ENCODE data around the gene ST3GAL2.

The ST3GAL2 gene

GRCh38 chr16:70438969-70439862 is at the start of gene ST3GAL2:
ST3GAL2 (minus strand) TSS chr16:70439100; CDS start chr16:70398530, 40,570 bp downstream.
- peak; percentile 96 for DNase-seq

- DNase-seq, result no peak
Measured at GRCh38 chr16:70484867-70485266, 46.0 kb upstream of the ST3GAL2 start.

- DNase-seq, result no peak
Measured at GRCh38 chr16:70483426-70483825, 44.5 kb upstream of the ST3GAL2 start.

- no peak for DNase-seq
Measured at GRCh38 chr16:70482624-70483023, 43.7 kb upstream of the ST3GAL2 start.

GRCh38 chr16:70481929-70482536 is 43.1 kb upstream of the ST3GAL2 start:
- no peak for DNase-seq

GRCh38 chr16:70480127-70481105 is 41.5 kb upstream of the ST3GAL2 start:
- no peak for DNase-seq

GRCh38 chr16:70478912-70479341 is 40.0 kb upstream of the ST3GAL2 start:
- no peak for DNase-seq

GRCh38 chr16:70478169-70478568 is 39.3 kb upstream of the ST3GAL2 start:
- DNase-seq, result no peak

- DNase-seq, result no peak
Measured at GRCh38 chr16:70476272-70477020, 37.5 kb upstream of the ST3GAL2 start.

- DNase-seq, result no peak
Measured at GRCh38 chr16:70475054-70475871, 36.4 kb upstream of the ST3GAL2 start.

GRCh38 chr16:70474320-70475053 is 35.6 kb upstream of the ST3GAL2 start:
- DNase-seq, result no peak

GRCh38 chr16:70473446-70474319 is 34.8 kb upstream of the ST3GAL2 start:
- no peak for DNase-seq

GRCh38 chr16:70472786-70473433 is 34.0 kb upstream of the ST3GAL2 start:
- DNase-seq, result no peak

- DNase-seq, result no peak
Measured at GRCh38 chr16:70470927-70471341, 32.0 kb upstream of the ST3GAL2 start.

GRCh38 chr16:70470141-70470926 is 31.4 kb upstream of the ST3GAL2 start:
- DNase-seq, result no peak

- DNase-seq, result no peak
Measured at GRCh38 chr16:70468776-70469525, 30.1 kb upstream of the ST3GAL2 start.

- no peak for DNase-seq
Measured at GRCh38 chr16:70467608-70468007, 28.7 kb upstream of the ST3GAL2 start.
